GM12873 (cell line): ENCODE results near the gene AAMP.

Experiments
- CTCF ChIP-seq: IDR thresholded peaks from 2 replicates; pipeline ENCODE4 v1.5.1; 2012; ENCODE audit warnings: low read depth, mild to moderate bottlenecking, moderate library complexity, low read length, control low read depth; ENCODE audit not compliant: insufficient read depth; ENCODE audit errors: missing control alignments

The AAMP gene

GRCh38 chr2:218291318-218292047 lies 21.5 kb upstream of the AAMP start:
- no peak for TF ChIP-seq CTCF

GRCh38 chr2:218290316-218291261 lies 20.7 kb upstream of the AAMP start:
- TF ChIP-seq CTCF = no peak

GRCh38 chr2:218289639-218290315 lies 19.8 kb upstream of the AAMP start:
- no peak for TF ChIP-seq CTCF

- TF ChIP-seq CTCF = no peak
Measured at GRCh38 chr2:218286570-218287459, 16.9 kb upstream of the AAMP start.

- no peak for TF ChIP-seq CTCF
Measured at GRCh38 chr2:218285604-218286003, 15.7 kb upstream of the AAMP start.

- no peak for TF ChIP-seq CTCF
Measured at GRCh38 chr2:218284106-218284811, 14.3 kb upstream of the AAMP start.
